ENCODE data around the gene FFAR2.
"Not testable (repeated sequence)": the region's sequence is repeated elsewhere in the genome, so short reads cannot be mapped to it uniquely, and the experiment has no call there.

FFAR2 gene

DNA sequence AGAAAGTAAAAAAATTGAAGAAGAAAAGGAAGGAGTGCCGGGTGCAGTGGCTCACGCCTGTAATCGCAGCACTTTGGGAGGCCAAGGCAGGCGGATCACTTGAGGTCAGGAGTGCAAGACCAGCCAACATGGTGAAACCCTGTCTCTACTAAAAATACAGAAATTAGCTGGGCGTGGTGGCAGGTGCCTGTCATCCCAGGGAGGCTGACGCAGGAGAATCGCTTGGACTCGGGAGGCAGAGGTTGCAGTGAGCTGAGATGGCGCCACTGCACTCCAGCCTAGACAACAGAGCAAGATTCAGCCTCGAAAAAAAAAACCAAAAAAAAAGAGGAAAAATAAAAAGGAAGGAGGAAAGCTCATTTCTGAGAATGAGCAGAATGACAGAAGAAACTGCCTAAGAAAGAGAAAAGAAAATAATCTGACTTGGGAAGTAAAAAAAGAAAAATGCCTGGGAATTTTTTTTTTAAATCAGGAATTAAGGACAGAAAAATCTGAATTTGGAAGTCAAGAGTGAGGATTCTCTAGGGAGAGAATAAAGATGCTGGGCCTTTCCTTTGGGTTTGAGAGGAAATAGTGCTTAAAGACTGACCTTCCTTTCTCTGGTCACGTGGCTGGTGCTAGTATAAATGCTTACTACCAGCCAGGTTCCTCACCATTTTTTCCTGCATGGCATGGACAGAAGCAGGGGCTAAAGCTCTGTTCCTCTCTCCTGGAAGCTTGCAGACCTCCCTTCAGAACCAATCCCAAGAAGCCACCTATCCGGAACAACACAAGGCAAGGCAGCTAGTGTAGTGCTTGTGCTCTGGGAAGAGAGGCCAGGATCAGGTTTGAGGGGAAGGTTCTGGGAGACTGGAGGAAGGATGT lies at the start of gene FFAR2:
TSS of gene FFAR2 (plus strand) at position 652 of the 864 bp plus-strand sequence. CDS start 1,458 bp downstream, outside the sequence.
- TF ChIP-seq, protein P1, sequence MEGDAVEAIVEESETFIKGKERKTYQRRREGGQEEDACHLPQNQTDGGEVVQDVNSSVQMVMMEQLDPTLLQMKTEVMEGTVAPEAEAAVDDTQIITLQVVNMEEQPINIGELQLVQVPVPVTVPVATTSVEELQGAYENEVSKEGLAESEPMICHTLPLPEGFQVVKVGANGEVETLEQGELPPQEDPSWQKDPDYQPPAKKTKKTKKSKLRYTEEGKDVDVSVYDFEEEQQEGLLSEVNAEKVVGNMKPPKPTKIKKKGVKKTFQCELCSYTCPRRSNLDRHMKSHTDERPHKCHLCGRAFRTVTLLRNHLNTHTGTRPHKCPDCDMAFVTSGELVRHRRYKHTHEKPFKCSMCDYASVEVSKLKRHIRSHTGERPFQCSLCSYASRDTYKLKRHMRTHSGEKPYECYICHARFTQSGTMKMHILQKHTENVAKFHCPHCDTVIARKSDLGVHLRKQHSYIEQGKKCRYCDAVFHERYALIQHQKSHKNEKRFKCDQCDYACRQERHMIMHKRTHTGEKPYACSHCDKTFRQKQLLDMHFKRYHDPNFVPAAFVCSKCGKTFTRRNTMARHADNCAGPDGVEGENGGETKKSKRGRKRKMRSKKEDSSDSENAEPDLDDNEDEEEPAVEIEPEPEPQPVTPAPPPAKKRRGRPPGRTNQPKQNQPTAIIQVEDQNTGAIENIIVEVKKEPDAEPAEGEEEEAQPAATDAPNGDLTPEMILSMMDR (conservative IDR thresholded peaks at IDR 0.05) = no peak

DNA sequence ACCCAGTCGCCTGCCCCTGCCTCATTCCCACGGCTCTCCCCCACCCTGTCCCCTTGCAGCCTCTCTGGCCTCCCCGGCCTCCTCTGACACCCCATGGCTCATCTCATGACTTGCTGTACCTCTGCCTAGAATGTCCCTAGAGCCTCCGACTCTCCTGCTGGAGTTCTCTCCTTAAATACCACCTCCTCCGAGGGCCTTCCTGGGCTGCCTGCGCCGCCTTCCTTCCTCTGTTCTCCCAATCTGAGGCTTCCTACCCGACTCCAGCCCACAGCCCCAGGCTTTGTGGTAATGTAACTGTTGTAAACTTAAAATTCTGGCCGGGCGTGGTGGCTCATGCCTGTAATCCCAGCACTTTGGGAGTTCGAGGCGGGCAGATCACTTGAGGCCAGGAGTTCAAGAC lies 49.5 kb upstream of the FFAR2 start:
- H3K27ac ChIP-seq = no peak overlapping the region
- TF ChIP-seq, protein P1 (conservative IDR thresholded peaks at IDR 0.05) = no peak

More for the DNA sequence above, at the start of gene FFAR2:
- H3K27ac ChIP-seq = peak within 1 kb of the TSS; percentile 97

DNA sequence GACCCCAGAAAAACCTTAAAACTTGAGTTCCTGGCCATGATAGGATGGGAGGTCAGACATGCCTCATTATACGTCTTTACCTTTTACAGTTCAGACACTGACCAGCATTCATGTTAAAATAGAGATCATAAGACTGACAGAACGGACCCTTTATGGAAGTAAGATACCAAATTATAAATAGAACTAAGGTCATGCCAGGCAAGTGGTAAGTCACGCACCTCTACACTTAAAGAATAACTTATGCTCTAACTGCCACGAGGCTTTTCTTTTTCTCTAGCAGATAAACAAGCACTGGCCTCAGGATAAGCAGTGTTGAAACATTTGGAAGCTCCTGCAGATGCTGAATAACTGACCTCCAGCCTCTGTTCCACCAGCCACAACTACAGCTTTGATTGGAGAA lies 48.8 kb upstream of the FFAR2 start:
- TF ChIP-seq, protein P1 (conservative IDR thresholded peaks at IDR 0.05) = no peak
- no peak overlapping the region for H3K27ac ChIP-seq

DNA sequence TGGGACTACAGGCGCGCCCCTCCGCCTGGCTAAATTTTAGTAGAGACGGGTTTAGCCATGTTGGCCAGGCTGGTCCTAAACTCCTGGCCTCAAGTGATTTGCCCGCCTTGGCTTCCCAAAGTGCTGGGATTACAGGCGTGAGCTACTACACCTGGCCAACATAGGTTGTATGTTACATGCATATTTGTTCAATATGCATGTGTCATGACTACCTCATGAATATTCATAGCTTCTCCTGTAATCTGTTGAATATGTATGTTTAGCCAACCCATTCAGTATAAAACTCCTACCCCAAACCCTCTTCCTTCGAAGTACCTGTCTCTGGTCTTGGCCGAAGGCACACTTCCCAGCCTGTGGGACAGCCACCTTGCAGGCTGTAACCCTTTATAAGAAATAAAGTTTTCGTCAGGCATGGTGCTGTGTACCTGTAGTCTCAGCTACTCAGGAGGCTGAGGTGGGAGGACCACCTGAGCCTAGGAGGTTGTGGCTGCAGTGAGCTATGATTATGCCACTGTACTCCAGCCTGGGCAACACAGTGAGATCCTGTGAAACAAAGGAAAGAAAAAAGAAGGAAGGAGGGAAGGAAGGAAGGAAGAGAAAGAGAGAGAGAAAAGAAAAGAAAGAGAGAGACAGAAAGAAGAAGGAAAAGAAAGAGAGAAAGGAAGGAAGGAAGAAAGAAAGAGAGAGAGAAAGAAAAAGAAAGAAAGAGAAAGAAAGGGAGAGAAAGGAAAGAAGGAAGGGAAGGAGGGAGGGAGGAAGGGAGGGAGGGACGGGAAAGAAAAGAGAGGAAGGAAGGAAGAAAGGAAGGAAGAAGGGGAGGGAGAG lies 47.9 kb upstream of the FFAR2 start:
- no peak overlapping the region for H3K27ac ChIP-seq
- TF ChIP-seq, protein P1 (conservative IDR thresholded peaks at IDR 0.05) = no peak

DNA sequence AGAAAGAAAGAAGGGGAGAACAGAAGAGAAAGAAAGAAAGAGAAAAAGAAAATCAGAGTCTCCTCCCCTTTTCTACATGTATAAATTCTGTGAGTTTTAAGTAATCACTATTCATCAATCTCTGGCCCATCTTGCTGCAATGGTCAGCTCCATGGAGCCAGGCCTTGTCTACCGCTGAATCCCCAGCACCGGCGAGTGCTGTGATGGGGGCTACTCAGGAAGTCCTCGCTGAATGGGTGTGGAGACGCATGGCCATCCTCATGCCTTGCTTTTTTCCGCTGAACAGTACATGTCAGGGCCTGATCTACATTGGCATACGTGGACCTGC lies 47.3 kb upstream of the FFAR2 start:
- TF ChIP-seq, protein P1 (conservative IDR thresholded peaks at IDR 0.05) = no peak
- H3K27ac ChIP-seq = no peak overlapping the region

DNA sequence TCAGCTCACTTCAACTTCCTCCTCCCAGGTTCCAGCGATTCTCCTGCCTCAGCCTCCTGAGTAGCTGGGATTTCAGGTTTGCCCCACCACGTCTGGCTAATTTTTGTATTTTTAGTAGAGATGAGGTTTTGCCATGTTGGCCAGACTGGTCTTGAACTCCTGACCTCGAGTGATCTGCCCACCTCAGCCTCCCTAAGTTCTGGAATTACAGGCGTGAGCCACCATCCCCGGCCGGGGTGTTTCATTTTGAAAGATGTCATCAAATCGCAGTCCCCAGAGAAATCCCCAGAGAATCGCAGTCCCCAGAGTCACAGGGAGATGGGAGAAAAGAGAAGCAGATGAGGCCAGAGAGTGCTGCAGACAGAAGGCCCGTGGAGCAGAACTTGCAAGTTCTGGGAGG lies 46.6 kb upstream of the FFAR2 start:
- H3K27ac ChIP-seq = not testable (repeated sequence)

DNA sequence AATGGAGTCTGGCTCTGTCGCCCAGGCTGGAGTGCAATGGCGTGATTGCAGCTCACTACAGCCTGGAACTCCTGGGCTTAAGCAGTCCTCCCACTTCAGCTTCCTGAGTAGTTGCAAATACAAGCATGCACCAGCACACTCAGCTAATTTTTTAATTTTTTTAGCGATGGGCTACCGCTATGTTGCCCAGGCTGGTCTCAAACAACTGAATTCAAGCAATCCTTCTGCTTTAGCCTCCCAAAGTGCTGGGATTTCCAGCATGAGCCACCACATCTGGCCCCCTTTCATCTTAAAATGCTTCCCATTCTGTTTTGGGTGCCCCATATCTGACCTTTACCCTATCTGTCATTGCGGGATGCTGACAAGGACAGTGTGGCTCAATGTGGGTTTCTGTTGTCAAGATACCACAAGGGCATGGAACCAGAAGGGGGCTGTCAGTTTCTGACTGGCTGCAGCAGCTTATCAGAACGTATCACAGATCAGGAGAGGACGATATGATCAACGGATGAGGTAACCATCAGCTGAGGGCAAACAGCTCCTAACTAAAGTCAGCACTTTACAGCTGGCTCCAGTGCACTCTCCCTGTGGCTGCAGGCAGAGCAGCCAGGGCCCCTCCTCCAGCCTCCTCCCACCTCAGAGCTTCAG lies 44.8 kb upstream of the FFAR2 start:
- TF ChIP-seq, protein P1 (conservative IDR thresholded peaks at IDR 0.05) = no peak
- H3K27ac ChIP-seq = no peak overlapping the region

All from VCaP (cell line).